NCI-H2081 (cell line): ENCODE measurements around the gene RLN2.
"Not testable (repeated sequence)": the region's sequence is repeated elsewhere in the genome, so short reads cannot be mapped to it uniquely, and the experiment has no call there.

Source experiments
- DNase-seq, 2 experiments: peaks; one replicate each; lab custom pipeline; 2025; lab: John Stamatoyannopoulos, UW

The RLN2 gene

GRCh38 chr9:5303840-5304795, at the start of gene RLN2:
RLN2 (minus strand) TSS chr9:5304716; CDS start chr9:5304580, 136 bp downstream.
- DNase-seq, result peak in 1 of 2 experiments; percentile 5

GRCh38 chr9:5354184-5354583, 49.7 kb upstream of the RLN2 start:
- no peak for DNase-seq

GRCh38 chr9:5352637-5353248, 48.2 kb upstream of the RLN2 start:
- no peak for DNase-seq

- peak in 1 of 2 experiments; percentile 20 for DNase-seq
Observed at GRCh38 chr9:5338992-5339981, 34.8 kb upstream of the RLN2 start, which contains the start of gene RLN1. RLN1 (minus strand) TSS chr9:5339876; CDS start chr9:5339746, 130 bp downstream.

- no peak for DNase-seq
Observed at GRCh38 chr9:5336688-5337087, 32.2 kb upstream of the RLN2 start.

- DNase-seq, result not testable (repeated sequence)
Observed at GRCh38 chr9:5331276-5331675, 26.8 kb upstream of the RLN2 start.

GRCh38 chr9:5326893-5327548, 22.5 kb upstream of the RLN2 start:
- DNase-seq, result no peak

GRCh38 chr9:5326187-5326586, 21.7 kb upstream of the RLN2 start:
- no peak for DNase-seq

- DNase-seq, result not testable (repeated sequence)
Observed at GRCh38 chr9:5321601-5322000, 17.1 kb upstream of the RLN2 start.

GRCh38 chr9:5321058-5321457, 16.5 kb upstream of the RLN2 start:
- no peak for DNase-seq

GRCh38 chr9:5316406-5316805, 11.9 kb upstream of the RLN2 start:
- DNase-seq, result not testable (repeated sequence)

- DNase-seq, result no peak
Observed at GRCh38 chr9:5315187-5315923, 10.8 kb upstream of the RLN2 start.

GRCh38 chr9:5310851-5311250, 6.3 kb upstream of the RLN2 start:
- no peak for DNase-seq

GRCh38 chr9:5305741-5306140, 1.2 kb upstream of the RLN2 start:
- DNase-seq, result no peak

GRCh38 chr9:5301544-5301943, 3.0 kb downstream of the RLN2 start:
- DNase-seq, result no peak

- DNase-seq, result no peak
Observed at GRCh38 chr9:5292141-5292540, 12.4 kb downstream of the RLN2 start.

- no peak for DNase-seq
Observed at GRCh38 chr9:5288591-5288990, 15.9 kb downstream of the RLN2 start.

GRCh38 chr9:5286262-5286661, 18.3 kb downstream of the RLN2 start:
- no peak for DNase-seq

- no peak for DNase-seq
Observed at GRCh38 chr9:5278486-5278885, 26.0 kb downstream of the RLN2 start.

- DNase-seq, result no peak
Observed at GRCh38 chr9:5274770-5275169, 29.7 kb downstream of the RLN2 start.
